Esophagus muscularis mucosa (tissue), 4 donors: ENCODE measurements around the gene IGF2. TPM values are rescaled to one million over a fixed set of nuclear protein-coding genes. Genes with fewer than 3 reads are reported as not detected.
A peak's percentile ranks its signal among the peaks of the same experiment; 100 is the strongest.

Source experiments
- DNase-seq: peaks from one replicate; pipeline ENCODE4 v3.0.0-alpha.2; 2017; ENCODE audit errors: extremely low spot score
- H3K27ac ChIP-seq, 4 donors: fragments of 200-600 bp; sonication (generic); replicated peaks in 1 of 4; 1 replicate in 3 of 4; 2 replicates in 1 of 4; pipeline ENCODE4 v1.5.1; 2016 to 2019; ENCODE audit warnings: mild to moderate bottlenecking in 1 of 4
- H3K27me3 ChIP-seq, 4 donors: fragments of 200-600 bp; sonication (generic); one replicate each; pipeline versions ENCODE4 v1.5.1 to v1.6.0; 2016 to 2019
- H3K36me3 ChIP-seq, 4 donors: fragments of 200-600 bp; sonication (generic); one replicate each; pipeline ENCODE4 v1.5.1; 2016 to 2019
- H3K4me1 ChIP-seq, 4 donors: fragments of 200-600 bp; sonication (generic); one replicate each; pipeline ENCODE4 v1.5.1; 2016 to 2019
- H3K4me3 ChIP-seq, 4 donors: fragments of 200-600 bp; sonication (generic); 1 replicate in 2 of 4; 2 replicates in 2 of 4; pipeline ENCODE4 v1.5.1; 2016 to 2019; ENCODE audit warnings: mild to moderate bottlenecking in 4 of 4, moderate library complexity in 1 of 4
- H3K9me3 ChIP-seq, 4 donors: fragments of 200-600 bp; sonication (generic); 1 replicate in 3 of 4; 2 replicates in 1 of 4; pipeline ENCODE4 v1.5.1; 2016 to 2019
- CTCF ChIP-seq, 3 experiments: fragments of 200-600 bp in 2 of 3; fragments of 450-650 bp in 1 of 3; sonication (generic) in 2 of 3; IDR thresholded peaks; one replicate each; pipeline ENCODE4 v1.5.1; 2017 to 2019; ENCODE audit warnings: antibody characterized with exemption in 3 of 3, mild to moderate bottlenecking in 2 of 3, moderate library complexity in 1 of 3
- EP300 ChIP-seq: sonication (generic); formaldehyde crosslinking; IDR thresholded peaks from one replicate; pipeline ENCODE4 v1.6.1; 2017; ENCODE audit warnings: antibody characterized with exemption
- POLR2A ChIP-seq: fragments of 450-650 bp; IDR thresholded peaks from one replicate; pipeline ENCODE4 v1.6.1; 2017; ENCODE audit warnings: antibody characterized with exemption, moderate library complexity, mild to moderate bottlenecking, low read depth
- POLR2AphosphoS5 ChIP-seq, 2 donors: sonication (generic); formaldehyde crosslinking; IDR thresholded peaks; one replicate each; pipeline ENCODE4 v1.6.1; 2017; ENCODE audit warnings: antibody characterized with exemption in 2 of 2
- WGBS: methylation state at CpG from one replicate; pipeline ENCODE4 v1.1.5; 2018; 5-methylcytosine and 5-hydroxymethylcytosine counted together
- intact Hi-C: fragments of 100-400 bp; cut with DNase I; formaldehyde crosslinking; loops from one replicate; pipeline ENCODE4 v1.15.1; 2023
- small RNA-seq, 3 donors: library from RNA; depleted of rRNA; stranded (forward); fragments of <200 nt; gene quantifications; one replicate each; pipeline ENCODE3, GENCODE V24; 2016
- total RNA-seq, 4 donors: library from RNA; depleted of rRNA; stranded (reverse); fragments of >200 nt; gene quantifications; one replicate each; pipeline versions ENCODE4 v1.1.0 to v1.2.1, GENCODE V29; 2016

The IGF2 gene
- total RNA-seq, 4 donors from 2014 or later: 25.5 to 59.6 (median 33.0) TPM

DNA sequence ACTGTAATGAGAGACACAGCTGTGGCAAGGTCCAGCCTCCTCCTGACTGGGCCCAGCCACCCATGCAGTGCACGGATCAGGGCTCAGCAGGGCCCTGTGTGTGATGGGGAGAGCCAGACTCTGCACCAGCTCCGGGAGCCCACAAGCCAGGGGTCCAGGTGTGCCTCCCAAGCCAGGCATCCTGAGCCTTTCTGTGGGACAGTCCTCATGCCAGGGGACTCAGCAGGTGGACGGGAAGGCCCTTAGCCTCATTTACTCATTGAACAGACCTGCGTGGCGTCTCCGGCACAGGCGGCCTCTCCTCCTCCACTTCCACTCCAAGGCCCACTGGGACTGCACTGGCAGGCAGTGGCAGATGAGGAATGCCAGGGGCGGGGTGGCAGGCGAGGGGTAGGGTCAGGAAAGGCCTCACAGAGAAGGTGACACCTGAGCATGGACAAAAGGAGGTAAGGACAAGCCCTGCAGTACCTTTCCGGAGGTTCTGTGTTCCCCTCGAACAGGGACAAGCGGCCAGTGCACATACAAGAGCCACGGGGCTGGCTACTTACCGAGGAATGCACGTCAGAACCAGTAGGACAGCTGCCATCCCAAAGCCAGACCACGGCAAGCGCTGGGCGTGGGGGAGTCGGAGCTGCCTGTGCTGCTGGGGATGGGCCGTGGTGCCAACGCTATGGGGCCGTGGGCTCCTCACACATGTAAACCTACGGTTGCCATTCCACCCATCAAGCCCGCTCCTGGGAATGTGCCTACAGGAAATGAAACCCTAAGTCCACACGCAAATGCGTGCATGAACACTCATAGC is 52.7 kb downstream of the IGF2 start:
- DNase-seq: peak; percentile 45
- Histone ChIP-seq H3K27ac (no peak overlapping the region), H3K4me3 (no peak overlapping the region), H3K27me3 (peaks cover 0 to 34% (median 0%) of the 10 kb centered on the region in 4 donors), H3K4me1 (no peaks in the 10 kb centered on the region), H3K9me3 (peaks cover 0 to 18% (median 9%) of the 10 kb centered on the region in 4 donors), H3K36me3 (no peaks in the 10 kb centered on the region)
- no peak for TF ChIP-seq POLR2AphosphoS5 (IDR thresholded peaks at IDR 0.05)
- no peak for TF ChIP-seq CTCF (IDR thresholded peaks at IDR 0.05)
- no peak for TF ChIP-seq EP300
- no peak for TF ChIP-seq POLR2A
- 87% methylated on average over 25 of the region's 26 CpGs for WGBS
- intact Hi-C loops: no loop called here

DNA sequence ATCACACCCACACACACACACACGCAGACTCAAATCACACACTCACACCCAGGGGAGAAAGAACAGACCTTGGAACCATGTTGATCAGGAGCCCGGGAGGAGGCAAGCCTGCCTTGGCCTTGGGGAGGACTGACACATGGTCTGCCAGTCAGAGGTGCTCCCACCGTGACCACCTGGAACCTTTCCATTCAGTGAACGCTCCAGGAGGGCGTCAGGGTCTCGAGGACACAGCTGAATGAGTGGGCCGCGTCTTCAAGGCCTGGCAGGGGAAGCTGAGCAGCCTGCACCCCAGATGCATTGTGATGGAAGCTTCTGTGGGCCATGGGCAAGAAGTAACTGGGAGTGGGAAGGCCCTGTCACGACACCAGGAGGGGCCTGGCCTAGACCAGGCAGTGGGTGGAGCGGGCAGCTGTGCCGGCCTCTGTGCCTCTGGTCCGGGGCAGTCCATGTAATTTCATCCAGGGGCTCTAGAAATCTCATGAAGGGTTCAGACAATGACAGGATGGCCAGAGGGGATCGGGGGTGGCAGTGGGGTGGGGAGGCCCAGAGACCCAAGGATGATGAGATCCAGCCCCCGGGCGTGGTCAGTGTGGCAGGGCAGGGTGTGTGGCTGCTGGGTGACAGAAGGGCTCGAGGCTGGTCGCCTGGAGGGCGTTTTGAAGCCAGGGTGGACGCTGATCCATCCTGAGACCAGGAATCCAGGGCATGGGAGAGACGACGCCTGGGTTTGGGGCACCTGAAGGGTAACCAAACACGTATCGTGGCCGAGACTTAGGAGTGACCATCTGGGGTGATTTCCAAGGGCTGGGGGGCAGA is 53.7 kb downstream of the IGF2 start:
- intact Hi-C loops: no loop called here
- no peak overlapping the region for H3K4me3 ChIP-seq
- WGBS: 81% methylated on average over 24 of the region's 24 CpGs

DNA sequence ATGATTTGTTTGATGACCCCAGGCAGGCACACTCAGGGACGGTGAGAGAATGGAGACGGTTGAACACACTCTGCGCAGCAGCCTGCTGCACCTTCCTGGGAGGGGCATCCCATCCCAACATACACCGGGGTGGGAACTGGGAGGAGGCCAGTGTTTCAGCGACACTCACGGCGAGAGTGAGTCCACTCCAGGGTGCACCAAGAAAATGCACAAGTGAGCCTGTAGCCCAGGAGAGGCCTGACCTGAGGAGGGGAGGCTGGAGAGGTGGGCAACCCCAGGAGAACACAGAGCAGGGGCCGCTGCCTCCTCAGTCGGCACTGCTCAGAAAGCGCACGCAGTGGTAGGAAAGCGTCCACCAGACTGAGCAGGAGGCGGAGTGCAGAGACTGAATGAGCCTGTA is 54.5 kb downstream of the IGF2 start:
- H3K27me3 ChIP-seq: peaks cover 0 to 28% (median 0%) of the 10 kb centered on the region in 4 donors
- peak; percentile 47 for DNase-seq
- H3K27ac ChIP-seq: no peak overlapping the region
- no peaks in the 10 kb centered on the region for H3K4me1 ChIP-seq
- no peaks in the 10 kb centered on the region for H3K36me3 ChIP-seq
- H3K9me3 ChIP-seq: peaks cover 0 to 18% (median 9%) of the 10 kb centered on the region in 4 donors
- no peak for TF ChIP-seq CTCF (IDR thresholded peaks at IDR 0.05)
- TF ChIP-seq POLR2AphosphoS5 (IDR thresholded peaks at IDR 0.05): no peak
- no peak for TF ChIP-seq EP300
- TF ChIP-seq POLR2A: no peak
- no peak overlapping the region for H3K4me3 ChIP-seq
- intact Hi-C loops: no loop called here
- 89% methylated on average over 12 of the region's 13 CpGs for WGBS

More for the DNA sequence above, 53.7 kb downstream of the IGF2 start:
- Histone ChIP-seq H3K27ac (no peak overlapping the region), H3K27me3 (peaks cover 0 to 32% (median 0%) of the 10 kb centered on the region in 4 donors), H3K4me1 (no peaks in the 10 kb centered on the region), H3K36me3 (no peaks in the 10 kb centered on the region), H3K9me3 (peaks cover 0 to 18% (median 9%) of the 10 kb centered on the region in 4 donors)
- TF ChIP-seq CTCF (IDR thresholded peaks at IDR 0.05) (no peak), POLR2AphosphoS5 (IDR thresholded peaks at IDR 0.05) (no peak), POLR2A (no peak), EP300 (no peak)
- DNase-seq: peak; percentile 66

Small RNA genes within 50 kb of the gene (small RNA-seq; reads per million reads assigned to genes)
- gene MIR4686 (0 reads per million in 3 donors), gene MIR483 (0 to 0.42 (median 0.19) reads per million in 3 donors)

Other genes starting within 250 kb of the IGF2 start
- gene PRR33, start 247.5 kb downstream of the IGF2 start, total RNA-seq: not detected
- gene TNNT3, start 219.7 kb downstream of the IGF2 start, total RNA-seq: 1 to 10 TPM; 2.8 to 6.0 (median 3.6) TPM
- gene MRPL23, start 192.1 kb downstream of the IGF2 start, total RNA-seq: 100 to 1,000 TPM in 1 of 4 donors, 10 to 100 TPM in 3; 82.0 to 153 (median 92.4) TPM
- 100 to 1,000 TPM; 372 to 753 (median 391) TPM for gene H19, start 141.5 kb downstream of the IGF2 start, total RNA-seq
- not detected for gene INS, start 21.8 kb upstream of the IGF2 start, total RNA-seq
- 1 to 10 TPM in 1 of 4 donors, not detected in 3; 1.3 TPM for gene TH, start 32.4 kb upstream of the IGF2 start, total RNA-seq
- gene ASCL2, start 131.2 kb upstream of the IGF2 start, total RNA-seq: under 1 TPM in 3 of 4 donors, not detected in 1; 0.32 to 0.83 (median 0.42) TPM
- 1 to 10 TPM in 1 of 4 donors, under 1 TPM in 2, not detected in 1; 0.29 to 1.2 (median 0.83) TPM for gene C11orf21, start 162.5 kb upstream of the IGF2 start, total RNA-seq
- 1 to 10 TPM in 2 of 4 donors, under 1 TPM in 1, not detected in 1; 0.52 to 3.5 (median 1.2) TPM for gene TSPAN32, start 162.6 kb upstream of the IGF2 start, total RNA-seq
- 100 to 1,000 TPM; 498 to 652 (median 582) TPM for gene CD81, start 237.9 kb upstream of the IGF2 start, total RNA-seq